ENCODE data around the gene PLEKHF1.
"Not testable (repeated sequence)": the region's sequence is repeated elsewhere in the genome, so short reads cannot be mapped to it uniquely, and the experiment has no call there.

The PLEKHF1 gene

GRCh38 chr19:29702963-29703320 is 37.7 kb downstream of the PLEKHF1 start:
- no peak for DNase-seq (ENCODE audit: low read depth, low spot score)

GRCh38 chr19:29704562-29705558 is 39.6 kb downstream of the PLEKHF1 start:
- Histone ChIP-seq H3K9ac (ENCODE audit: insufficient read length) (no peak overlapping the region), H3K27ac (no peak overlapping the region), H3K36me3 (ENCODE audit: insufficient read depth, low read length) (peaks cover 3% of the 10 kb centered on the region; the same call in 1 of the 2 replicates), H3K4me3 (no peak overlapping the region), H3K9me3 (ENCODE audit: low read depth, low read length) (no peaks in the 10 kb centered on the region)
- DNase-seq (ENCODE audit: low read depth, low spot score): no peak
- TF ChIP-seq POLR2AphosphoS5 (IDR thresholded peaks at IDR 0.05; ENCODE audit: borderline replicate concordance, low read depth, low read length): no peak
- no peak for TF ChIP-seq EZH2 (IDR thresholded peaks at IDR 0.05)
- TF ChIP-seq FOXP2 (optimal IDR thresholded peaks at IDR 0.05; ENCODE audit: control extremely low read depth, extremely low read length, insufficient read depth): no peak

More at GRCh38 chr19:29702963-29703320, 37.7 kb downstream of the PLEKHF1 start:
- Histone ChIP-seq H3K9ac (ENCODE audit: insufficient read length) (no peak overlapping the region), H3K36me3 (ENCODE audit: insufficient read depth, low read length) (peaks cover 3% of the 10 kb centered on the region; the same call in 1 of the 2 replicates), H3K9me3 (ENCODE audit: low read depth, low read length) (no peaks in the 10 kb centered on the region), H3K27ac (no peak overlapping the region), H3K4me3 (no peak overlapping the region)
- TF ChIP-seq EZH2 (IDR thresholded peaks at IDR 0.05) (no peak), FOXP2 (optimal IDR thresholded peaks at IDR 0.05; ENCODE audit: control extremely low read depth, extremely low read length, insufficient read depth) (no peak), POLR2AphosphoS5 (IDR thresholded peaks at IDR 0.05; ENCODE audit: borderline replicate concordance, low read depth, low read length) (no peak)

GRCh38 chr19:29705706-29706105 is 40.4 kb downstream of the PLEKHF1 start:
- Histone ChIP-seq H3K27ac (no peak overlapping the region), H3K36me3 (ENCODE audit: insufficient read depth, low read length) (peaks cover 3% of the 10 kb centered on the region; the same call in 1 of the 2 replicates), H3K9ac (ENCODE audit: insufficient read length) (no peak overlapping the region), H3K4me3 (no peak overlapping the region), H3K9me3 (ENCODE audit: low read depth, low read length) (no peaks in the 10 kb centered on the region)
- TF ChIP-seq FOXP2 (optimal IDR thresholded peaks at IDR 0.05; ENCODE audit: control extremely low read depth, extremely low read length, insufficient read depth): no peak
- no peak for TF ChIP-seq EZH2 (IDR thresholded peaks at IDR 0.05)
- TF ChIP-seq POLR2AphosphoS5 (IDR thresholded peaks at IDR 0.05; ENCODE audit: borderline replicate concordance, low read depth, low read length): no peak
- no peak for DNase-seq (ENCODE audit: low read depth, low spot score)

GRCh38 chr19:29706635-29707034 is 41.4 kb downstream of the PLEKHF1 start:
- TF ChIP-seq EZH2 (IDR thresholded peaks at IDR 0.05) (no peak), POLR2AphosphoS5 (IDR thresholded peaks at IDR 0.05; ENCODE audit: borderline replicate concordance, low read depth, low read length) (no peak), FOXP2 (optimal IDR thresholded peaks at IDR 0.05; ENCODE audit: control extremely low read depth, extremely low read length, insufficient read depth) (no peak)

GRCh38 chr19:29708554-29709439 is 43.5 kb downstream of the PLEKHF1 start:
- no peak overlapping the region for H3K9ac ChIP-seq (ENCODE audit: insufficient read length)
- H3K27ac ChIP-seq: no peak overlapping the region
- peaks cover 3% of the 10 kb centered on the region; the same call in 1 of the 2 replicates for H3K36me3 ChIP-seq (ENCODE audit: insufficient read depth, low read length)
- H3K4me3 ChIP-seq: no peak overlapping the region
- no peaks in the 10 kb centered on the region for H3K9me3 ChIP-seq (ENCODE audit: low read depth, low read length)
- TF ChIP-seq EZH2 (IDR thresholded peaks at IDR 0.05) (no peak), POLR2AphosphoS5 (IDR thresholded peaks at IDR 0.05; ENCODE audit: borderline replicate concordance, low read depth, low read length) (no peak), FOXP2 (optimal IDR thresholded peaks at IDR 0.05; ENCODE audit: control extremely low read depth, extremely low read length, insufficient read depth) (no peak)
- DNase-seq (ENCODE audit: low read depth, low spot score): no peak

More at GRCh38 chr19:29706635-29707034, 41.4 kb downstream of the PLEKHF1 start:
- DNase-seq (ENCODE audit: low read depth, low spot score): no peak
- Histone ChIP-seq H3K9me3 (ENCODE audit: low read depth, low read length) (no peaks in the 10 kb centered on the region), H3K36me3 (ENCODE audit: insufficient read depth, low read length) (peaks cover 3% of the 10 kb centered on the region; the same call in 1 of the 2 replicates), H3K4me3 (no peak overlapping the region), H3K27ac (no peak overlapping the region), H3K9ac (ENCODE audit: insufficient read length) (no peak overlapping the region)

GRCh38 chr19:29709440-29709798 is 44.2 kb downstream of the PLEKHF1 start:
- not testable (repeated sequence) for H3K9ac ChIP-seq (ENCODE audit: insufficient read length); H3K4me3 ChIP-seq; H3K36me3 ChIP-seq (ENCODE audit: insufficient read depth, low read length); DNase-seq (ENCODE audit: low read depth, low spot score); H3K27ac ChIP-seq; H3K9me3 ChIP-seq (ENCODE audit: low read depth, low read length)

- Histone ChIP-seq H3K36me3 (ENCODE audit: insufficient read depth, low read length) (no peaks in the 10 kb centered on the region; the same call in 1 of the 2 replicates), H3K9me3 (ENCODE audit: low read depth, low read length) (no peaks in the 10 kb centered on the region), H3K4me3 (no peak overlapping the region), H3K27ac (no peak overlapping the region), H3K9ac (ENCODE audit: insufficient read length) (no peak overlapping the region)
- TF ChIP-seq FOXP2 (optimal IDR thresholded peaks at IDR 0.05; ENCODE audit: control extremely low read depth, extremely low read length, insufficient read depth) (no peak), POLR2AphosphoS5 (IDR thresholded peaks at IDR 0.05; ENCODE audit: borderline replicate concordance, low read depth, low read length) (no peak), EZH2 (IDR thresholded peaks at IDR 0.05) (no peak)
- no peak for DNase-seq (ENCODE audit: low read depth, low spot score)
Observed at GRCh38 chr19:29711584-29712132, 46.4 kb downstream of the PLEKHF1 start.
